Esophagus muscularis mucosa (tissue), 3 donors: ENCODE measurements around the gene ZNF239.

Experiments used
- POLR2A ChIP-seq: fragments of 450-650 bp; IDR thresholded peaks from one replicate; pipeline ENCODE4 v1.6.1; 2017; ENCODE audit warnings: antibody characterized with exemption, moderate library complexity, mild to moderate bottlenecking, low read depth
- POLR2AphosphoS5 ChIP-seq, 2 donors: sonication (generic); formaldehyde crosslinking; IDR thresholded peaks; one replicate each; pipeline ENCODE4 v1.6.1; 2017; ENCODE audit warnings: antibody characterized with exemption in 2 of 2
- TF ChIP-seq, protein P1 (sequence below), 3 experiments: fragments of 200-600 bp in 2 of 3; fragments of 450-650 bp in 1 of 3; sonication (generic) in 2 of 3; IDR thresholded peaks; one replicate each; pipeline ENCODE4 v1.5.1; 2017 to 2019; ENCODE audit warnings: antibody characterized with exemption in 3 of 3, mild to moderate bottlenecking in 2 of 3, moderate library complexity in 1 of 3

DNA sequence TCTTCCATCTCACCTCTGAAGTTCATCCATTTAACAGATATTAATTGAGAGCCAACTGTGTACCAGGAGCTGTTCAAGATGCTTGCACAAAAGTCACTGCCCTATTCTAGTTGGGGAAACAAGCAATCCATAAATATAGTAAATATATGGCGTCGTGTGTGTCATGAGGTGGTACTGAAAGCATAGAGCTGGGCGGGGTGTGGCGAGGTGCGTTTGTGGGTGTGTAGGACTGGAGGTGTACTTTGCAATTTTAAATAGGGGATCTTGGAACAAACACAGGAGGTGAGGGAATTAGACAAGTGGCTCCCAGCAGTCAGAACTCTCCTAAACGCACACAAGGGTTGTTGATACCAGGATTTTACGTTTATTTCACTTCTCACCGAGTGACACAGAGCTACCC, 490 bp upstream of the ZNF239 start:
- TF ChIP-seq, protein P1, sequence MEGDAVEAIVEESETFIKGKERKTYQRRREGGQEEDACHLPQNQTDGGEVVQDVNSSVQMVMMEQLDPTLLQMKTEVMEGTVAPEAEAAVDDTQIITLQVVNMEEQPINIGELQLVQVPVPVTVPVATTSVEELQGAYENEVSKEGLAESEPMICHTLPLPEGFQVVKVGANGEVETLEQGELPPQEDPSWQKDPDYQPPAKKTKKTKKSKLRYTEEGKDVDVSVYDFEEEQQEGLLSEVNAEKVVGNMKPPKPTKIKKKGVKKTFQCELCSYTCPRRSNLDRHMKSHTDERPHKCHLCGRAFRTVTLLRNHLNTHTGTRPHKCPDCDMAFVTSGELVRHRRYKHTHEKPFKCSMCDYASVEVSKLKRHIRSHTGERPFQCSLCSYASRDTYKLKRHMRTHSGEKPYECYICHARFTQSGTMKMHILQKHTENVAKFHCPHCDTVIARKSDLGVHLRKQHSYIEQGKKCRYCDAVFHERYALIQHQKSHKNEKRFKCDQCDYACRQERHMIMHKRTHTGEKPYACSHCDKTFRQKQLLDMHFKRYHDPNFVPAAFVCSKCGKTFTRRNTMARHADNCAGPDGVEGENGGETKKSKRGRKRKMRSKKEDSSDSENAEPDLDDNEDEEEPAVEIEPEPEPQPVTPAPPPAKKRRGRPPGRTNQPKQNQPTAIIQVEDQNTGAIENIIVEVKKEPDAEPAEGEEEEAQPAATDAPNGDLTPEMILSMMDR (IDR thresholded peaks at IDR 0.05) = no peak
- TF ChIP-seq POLR2A (no peak), POLR2AphosphoS5 (IDR thresholded peaks at IDR 0.05) (no peak)
